Kidney (tissue), 14 donors: ENCODE data around the gene SUPT20HL2. TPM values are rescaled to one million over a fixed set of nuclear protein-coding genes. Genes with fewer than 3 reads are reported as not detected.

Experiments
- DNase-seq, 5 donors: peaks; one replicate each; pipeline ENCODE4 v3.0.0-alpha.2; 2013 to 2020
- FAIRE-seq: peaks from 2 replicates; lab custom pipeline; 2012; peaks lifted over from hg19 to GRCh38; lab: Jason Lieb, UNC
- H3K27ac ChIP-seq, 2 donors: one replicate each; pipeline ENCODE4 v1.7.0; 2013; ENCODE audit warnings: low read depth in 2 of 2, low read length in 2 of 2, inconsistent platforms in 1 of 2
- H3K27me3 ChIP-seq: one replicate; pipeline ENCODE4 v1.7.1; 2013; ENCODE audit warnings: low read length, inconsistent platforms; ENCODE audit not compliant: control insufficient read depth, insufficient read depth
- H3K36me3 ChIP-seq, 3 donors: one replicate each; pipeline versions ENCODE4 v1.7.0 to v1.7.1; 2013; ENCODE audit warnings: low read length in 3 of 3, control low read depth in 1 of 3, inconsistent platforms in 1 of 3; ENCODE audit not compliant: insufficient read depth in 3 of 3, control insufficient read depth in 2 of 3
- H3K4me1 ChIP-seq, 3 donors: one replicate each; pipeline versions ENCODE4 v1.7.0 to v1.7.1; 2013; ENCODE audit warnings: low read length in 3 of 3, inconsistent platforms in 1 of 3, low read depth in 1 of 3; ENCODE audit not compliant: control insufficient read depth in 2 of 3, insufficient read depth in 2 of 3
- H3K4me3 ChIP-seq, 3 donors: one replicate each; pipeline versions ENCODE4 v1.7.0 to v1.8.1; 2013; ENCODE audit warnings: low read length in 3 of 3, control low read depth in 1 of 3, inconsistent platforms in 1 of 3
- H3K9ac ChIP-seq, 3 donors: one replicate each; pipeline versions ENCODE4 v1.7.0 to v1.7.1; 2013; ENCODE audit warnings: low read length in 3 of 3, control low read depth in 1 of 3, inconsistent platforms in 1 of 3
- H3K9me3 ChIP-seq, 3 donors: one replicate each; pipeline versions ENCODE4 v1.7.0 to v1.7.1; 2013; ENCODE audit warnings: low read length in 3 of 3, control low read depth in 1 of 3, inconsistent platforms in 1 of 3; ENCODE audit not compliant: control insufficient read depth in 2 of 3, insufficient read depth in 1 of 3
- intact Hi-C: fragments of 100-400 bp; cut with DNase I; formaldehyde crosslinking; loops from one replicate; pipeline ENCODE4 v1.11.1; 2022
- polyA plus RNA-seq: library from polyadenylated mRNA; stranded (reverse); fragments of 350-450 nt; fragmentation: Illumina TruSeq; extraction: RNeasy Lipid Tissue Mini Kit (QIAGEN cat#74804); gene quantifications from one replicate; pipeline ENCODE4 v1.2.3, GENCODE V29; 2014; ENCODE audit warnings: low read depth, low replicate concordance; ENCODE audit not compliant: insufficient read depth
- total RNA-seq: library from RNA; stranded (reverse); fragmentation: NEBNext Ultra II Directional; extraction: Animal tissue kit (Norgen Biotek cat#: 25700); gene quantifications from one replicate; pipeline ENCODE4 v1.2.1, GENCODE V29; 2021
- TF ChIP-seq, protein P1 (sequence below): IDR thresholded peaks from 3 replicates; pipeline ENCODE4 v1.5.1; 2012; ENCODE audit warnings: mild to moderate bottlenecking, moderate library complexity, borderline replicate concordance; ENCODE audit not compliant: insufficient read depth; ENCODE audit errors: extremely low read depth
- donor health status: control.
- donor health status: control.
- donor health status: control.
- donor health status: control.
- donor health status: control.
- donor health status: DM: yes; HTN: yes; CAD: no.
- donor health status: Normal renal cell carcinoma (clear cell type).

The SUPT20HL2 gene
- total and polyA plus RNA-seq, 2 donors from 2014 or later, result not detected

DNA sequence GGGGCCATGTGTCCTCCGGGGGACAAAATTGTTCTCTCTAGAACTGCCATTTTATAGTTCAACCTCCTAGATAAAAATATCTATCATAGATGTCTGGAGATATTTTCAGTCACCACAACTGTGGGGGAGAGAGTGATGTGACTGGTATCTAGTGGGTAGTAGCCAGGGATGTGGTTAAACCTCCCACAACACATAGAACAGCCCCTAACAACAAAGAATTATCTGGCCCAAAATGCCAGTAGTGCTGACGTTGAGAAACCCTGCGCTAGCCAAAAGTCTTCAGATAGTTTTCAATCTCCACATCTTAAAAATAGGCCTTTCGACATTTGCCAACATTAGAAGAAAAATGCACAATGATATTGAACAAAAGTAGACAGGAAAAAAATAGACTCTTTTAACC, 19.0 kb upstream of the SUPT20HL2 start:
- H3K27ac ChIP-seq, result no peak overlapping the region
- DNase-seq (no peak), FAIRE-seq (no peak)
- no peaks in the 10 kb centered on the region for H3K36me3 ChIP-seq
- intact Hi-C loops, result no loop called here
- TF ChIP-seq, protein P1, sequence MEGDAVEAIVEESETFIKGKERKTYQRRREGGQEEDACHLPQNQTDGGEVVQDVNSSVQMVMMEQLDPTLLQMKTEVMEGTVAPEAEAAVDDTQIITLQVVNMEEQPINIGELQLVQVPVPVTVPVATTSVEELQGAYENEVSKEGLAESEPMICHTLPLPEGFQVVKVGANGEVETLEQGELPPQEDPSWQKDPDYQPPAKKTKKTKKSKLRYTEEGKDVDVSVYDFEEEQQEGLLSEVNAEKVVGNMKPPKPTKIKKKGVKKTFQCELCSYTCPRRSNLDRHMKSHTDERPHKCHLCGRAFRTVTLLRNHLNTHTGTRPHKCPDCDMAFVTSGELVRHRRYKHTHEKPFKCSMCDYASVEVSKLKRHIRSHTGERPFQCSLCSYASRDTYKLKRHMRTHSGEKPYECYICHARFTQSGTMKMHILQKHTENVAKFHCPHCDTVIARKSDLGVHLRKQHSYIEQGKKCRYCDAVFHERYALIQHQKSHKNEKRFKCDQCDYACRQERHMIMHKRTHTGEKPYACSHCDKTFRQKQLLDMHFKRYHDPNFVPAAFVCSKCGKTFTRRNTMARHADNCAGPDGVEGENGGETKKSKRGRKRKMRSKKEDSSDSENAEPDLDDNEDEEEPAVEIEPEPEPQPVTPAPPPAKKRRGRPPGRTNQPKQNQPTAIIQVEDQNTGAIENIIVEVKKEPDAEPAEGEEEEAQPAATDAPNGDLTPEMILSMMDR, result no peak
- H3K9ac ChIP-seq, result no peak overlapping the region
- no peaks in the 10 kb centered on the region for H3K27me3 ChIP-seq
- no peaks in the 10 kb centered on the region for H3K4me1 ChIP-seq
- H3K9me3 ChIP-seq, result no peaks in the 10 kb centered on the region
- no peak overlapping the region for H3K4me3 ChIP-seq

DNA sequence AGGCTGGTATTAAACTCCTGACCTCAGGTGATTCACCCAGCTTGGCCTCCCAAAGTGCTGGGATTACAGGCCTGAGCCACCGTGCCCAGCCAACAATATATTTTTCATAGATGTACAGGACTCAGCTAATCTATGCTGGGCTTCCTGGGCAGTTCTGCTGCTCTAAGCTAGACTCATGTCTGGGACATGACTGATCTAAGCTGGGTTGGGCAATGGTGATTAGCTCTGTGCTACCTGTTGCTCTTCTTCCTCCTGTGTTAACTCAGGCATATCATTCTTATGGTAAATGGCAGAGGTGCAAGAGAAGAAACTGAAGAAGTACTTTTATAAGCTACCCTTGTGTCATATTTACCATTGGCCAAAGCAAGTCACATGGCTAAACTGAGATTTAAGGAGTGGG, 11.4 kb upstream of the SUPT20HL2 start:
- intact Hi-C loops, result no loop called here
- no peak for FAIRE-seq

DNA sequence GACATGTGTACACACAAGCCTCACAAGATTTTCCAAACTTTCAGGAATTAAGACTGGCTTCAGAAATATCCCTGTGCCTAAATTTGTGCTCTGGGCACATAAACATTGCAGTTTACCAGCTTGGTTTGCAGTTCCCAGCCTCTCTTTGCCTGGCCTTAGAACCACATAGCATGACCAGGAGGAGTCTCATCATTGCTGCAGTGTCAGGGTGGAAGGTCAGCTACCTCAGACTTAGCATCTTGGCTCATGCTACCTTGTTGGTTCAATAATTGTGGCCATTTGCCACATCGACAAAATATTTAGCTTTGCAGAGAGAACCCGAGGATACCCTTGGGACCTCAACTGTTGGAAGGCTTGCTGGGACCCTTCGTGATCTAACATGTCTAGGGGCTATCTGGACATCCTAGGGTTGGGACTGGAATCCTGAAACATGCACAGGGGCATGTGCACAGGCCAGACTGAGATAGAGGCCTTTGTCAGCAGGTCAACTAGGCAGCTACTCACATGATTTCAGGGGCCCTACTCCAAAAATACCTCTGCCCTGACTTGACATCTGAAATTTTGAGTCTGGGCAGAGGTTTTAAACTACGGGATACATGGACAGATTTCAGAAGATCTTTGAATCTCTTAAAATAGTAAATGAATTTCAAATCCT, 8.0 kb upstream of the SUPT20HL2 start:
- Histone ChIP-seq H3K36me3 (no peaks in the 10 kb centered on the region), H3K9me3 (no peaks in the 10 kb centered on the region), H3K4me3 (no peak overlapping the region), H3K27ac (no peak overlapping the region), H3K27me3 (peaks cover 5% of the 10 kb centered on the region), H3K4me1 (no peaks in the 10 kb centered on the region), H3K9ac (no peak overlapping the region)
- FAIRE-seq, result no peak
- DNase-seq, result no peak
- intact Hi-C loops, result no loop called here
- TF ChIP-seq, protein P1, result no peak

More for the DNA sequence above, 11.4 kb upstream of the SUPT20HL2 start:
- no peaks in the 10 kb centered on the region for H3K36me3 ChIP-seq
- no peak overlapping the region for H3K27ac ChIP-seq
- H3K4me3 ChIP-seq, result no peak overlapping the region
- H3K9ac ChIP-seq, result no peak overlapping the region
- no peaks in the 10 kb centered on the region for H3K9me3 ChIP-seq
- no peak for DNase-seq
- TF ChIP-seq, protein P1, result no peak
- H3K27me3 ChIP-seq, result peaks cover 3% of the 10 kb centered on the region
- H3K4me1 ChIP-seq, result no peaks in the 10 kb centered on the region

DNA sequence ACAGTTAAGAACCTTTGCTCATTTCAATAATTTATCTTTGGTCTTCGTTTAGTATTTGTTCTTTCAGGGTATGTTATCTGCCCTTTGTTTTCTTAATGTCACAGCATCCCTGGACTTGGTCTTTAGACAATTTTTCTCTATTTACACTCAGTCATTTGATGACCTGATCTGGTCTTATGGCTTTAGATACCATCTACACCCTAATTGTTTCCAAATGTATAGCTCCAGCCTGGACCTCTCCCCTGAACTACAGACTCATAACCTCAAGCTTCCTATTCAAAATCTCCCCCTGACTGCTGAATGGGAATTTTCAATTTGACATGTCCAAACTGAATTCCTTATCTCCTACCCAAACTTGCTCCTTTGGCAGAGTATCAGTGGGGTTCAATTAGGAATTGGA, 3.7 kb upstream of the SUPT20HL2 start:
- Histone ChIP-seq H3K9me3 (no peaks in the 10 kb centered on the region), H3K27ac (no peak overlapping the region), H3K4me1 (no peaks in the 10 kb centered on the region), H3K4me3 (no peak overlapping the region), H3K9ac (no peak overlapping the region), H3K27me3 (peaks cover 5% of the 10 kb centered on the region), H3K36me3 (no peaks in the 10 kb centered on the region)
- no peak for FAIRE-seq
- intact Hi-C loops, result no loop called here
- no peak for DNase-seq
- TF ChIP-seq, protein P1, result no peak
